Heart right ventricle (tissue), 16 donors: ENCODE data around the gene C16orf74. TPM values are rescaled to one million over a fixed set of nuclear protein-coding genes. Genes with fewer than 3 reads are reported as not detected.
A peak's percentile ranks its signal among the peaks of the same experiment; 100 is the strongest.

Experiments
- ATAC-seq, 8 donors: fragments of 200-7000 bp; cut with Tn5 transposase; one replicate each; pipeline ENCODE4 v1.9.1; 2020; ENCODE audit warnings: mild to moderate bottlenecking in 8 of 8, moderate library complexity in 8 of 8, moderate number of reproducible peaks in 1 of 8
- DNase-seq, 2 donors: peaks; one replicate each; pipeline ENCODE4 v3.0.0-alpha.2; 2020
- H3K27ac ChIP-seq, 10 donors: fragments of 200-600 bp; sonication (generic) in 2 of 10; one replicate each; pipeline versions ENCODE4 v1.5.0 to v1.8.0; 2020 to 2022; ENCODE audit warnings: mild to moderate bottlenecking in 3 of 10
- H3K27me3 ChIP-seq, 7 donors: fragments of 200-600 bp; one replicate each; pipeline ENCODE4 v1.8.0; 2021 to 2022; ENCODE audit warnings: mild to moderate bottlenecking in 2 of 7
- H3K36me3 ChIP-seq, 9 donors: fragments of 200-600 bp; sonication (generic) in 1 of 9; one replicate each; pipeline versions ENCODE4 v1.5.0 to v1.8.0; 2020 to 2022; ENCODE audit warnings: mild to moderate bottlenecking in 2 of 9
- H3K4me1 ChIP-seq, 9 donors: fragments of 200-600 bp; sonication (generic) in 1 of 9; one replicate each; pipeline versions ENCODE4 v1.5.0 to v1.8.0; 2020 to 2022; ENCODE audit warnings: mild to moderate bottlenecking in 4 of 9
- H3K4me3 ChIP-seq, 10 donors: fragments of 200-600 bp; sonication (generic) in 2 of 10; one replicate each; pipeline versions ENCODE4 v1.5.0 to v1.8.0; 2020 to 2022; ENCODE audit warnings: mild to moderate bottlenecking in 7 of 10, moderate library complexity in 2 of 10
- H3K9me3 ChIP-seq, 11 donors: fragments of 200-600 bp in 10 of 11; sonication (generic) in 2 of 11; one replicate each; pipeline versions ENCODE4 v1.5.0 to v1.8.0; 2013 to 2022; ENCODE audit warnings: mild to moderate bottlenecking in 2 of 11, control low read depth in 1 of 11, moderate library complexity in 1 of 11
- WGBS, 2 donors: extraction: QIAGEN DNeasy Blood & Tissue Kit; methylation state at CpG; one replicate each; pipeline ENCODE4 v1.1.7; 2013; ENCODE audit warnings: inconsistent platforms in 1 of 2; 5-methylcytosine and 5-hydroxymethylcytosine counted together
- intact Hi-C, 10 donors: fragments of 100-400 bp; cut with DNase I; formaldehyde crosslinking; loops; one replicate each; pipeline versions ENCODE4 v1.11.1 to v1.14.2; 2022
- polyA plus RNA-seq, 2 donors: library from polyadenylated mRNA; stranded (reverse); fragments of 200-250 nt; gene quantifications; one replicate each; pipeline ENCODE4 v1.2.3, GENCODE V29; 2013
- total RNA-seq, 10 donors: library from RNA; stranded (reverse); fragmentation: NEBNext Ultra II Directional in 3 of 10; extraction: Animal tissue kit (Norgen Biotek cat#: 25700) in 3 of 10; gene quantifications; one replicate each; pipeline versions ENCODE4 v1.2.1 to v1.2.4, GENCODE V29; 2021 to 2023
- TF ChIP-seq, protein P1 (sequence below), 9 donors: fragments of 200-600 bp; sonication (generic) in 2 of 9; IDR thresholded peaks; one replicate each; pipeline versions ENCODE4 v1.5.0 to v1.8.0; 2021 to 2022; ENCODE audit warnings: antibody characterized with exemption in 9 of 9, mild to moderate bottlenecking in 5 of 9, moderate library complexity in 1 of 9
- donor health status: Arrhythmogenic right ventricular cardiomyopathy.
- donor health status: ischemic (EF 13 %, LVEDD 7.1; RV severe dilation, severe dysfunction).
- donor health status: healthy with polysubstance abuse.
- donor health status: DM: no; HTN: yes; CAD: no.
- donor health status: DM: no; HTN: no; CAD: no.
- donor health status: ischemic (EF 25% LVEDD 6.9; RV normal size, moderate dysfunction).
- donor health status: ischemic (EF 25% LVEDD 5.7; RV mildly dilated, moderate dysfunction).
- donor health status: healthy.
- donor health status: DM: yes; HTN: yes; CAD: no.
- donor health status: Ischemic cardiomyopathy.
- donor health status: ischemic (EF 35%, LVEDD 5.7; RV mildly dilated, moderate dysfunction).
- donor health status: nonischemic (EF 11% LVEDD 7.7; RV severe dilation, severe dysfunction).
- donor health status: DM: yes; HTN: yes; CAD: no.
- donor health status: PGD.
- donor health status: ischemic (EF 29% LVEDD 5.4; RV normal size, mild dysfunction).
- donor health status: nonischemic (EF 23%, LVEDD 6.1; RV moderate dilation, normal function).

C16orf74 gene
- total and polyA plus RNA-seq, 12 donors: 0.56 to 6.5 (median 1.2) TPM

DNA sequence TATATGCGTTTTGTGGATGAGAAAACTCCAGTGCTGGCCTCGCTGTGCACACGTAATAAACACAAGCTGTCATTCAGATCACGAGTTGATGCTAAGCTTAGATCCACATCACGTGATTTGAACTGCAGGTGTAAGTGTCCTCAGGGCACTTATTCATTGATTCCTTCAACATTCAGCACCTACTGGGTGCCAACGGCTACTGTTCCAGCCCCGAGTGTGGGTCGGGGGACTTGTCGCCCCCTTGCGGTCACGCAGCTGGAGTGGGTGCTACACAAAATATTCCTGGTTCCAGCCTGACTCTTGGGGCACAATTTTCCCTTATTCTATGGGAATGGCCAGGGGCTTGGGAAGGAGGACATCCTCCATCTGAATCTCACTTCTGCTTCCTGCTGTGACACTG is 32.2 kb downstream of the C16orf74 start:
- Histone ChIP-seq H3K36me3 (no peaks in the 10 kb centered on the region), H3K4me3 (no peak overlapping the region), H3K27me3 (peaks cover 0 to 7% (median 0%) of the 10 kb centered on the region in 7 donors), H3K27ac (no peak overlapping the region), H3K9me3 (no peaks in the 10 kb centered on the region), H3K4me1 (peaks cover 0 to 35% (median 21%) of the 10 kb centered on the region in 9 donors)
- ATAC-seq (no peak), DNase-seq (no peak)
- intact Hi-C loops: loop anchor here (1.0 to 10.0 kb wide), 11 partner anchors 41 to 604 kb away; partner anchors contain the start of gene CIBAR2 (in 1 of the 10)
- 32 to 38% methylated on average over 11 of the region's 11 CpGs for WGBS, 2 donors
- TF ChIP-seq, protein P1, sequence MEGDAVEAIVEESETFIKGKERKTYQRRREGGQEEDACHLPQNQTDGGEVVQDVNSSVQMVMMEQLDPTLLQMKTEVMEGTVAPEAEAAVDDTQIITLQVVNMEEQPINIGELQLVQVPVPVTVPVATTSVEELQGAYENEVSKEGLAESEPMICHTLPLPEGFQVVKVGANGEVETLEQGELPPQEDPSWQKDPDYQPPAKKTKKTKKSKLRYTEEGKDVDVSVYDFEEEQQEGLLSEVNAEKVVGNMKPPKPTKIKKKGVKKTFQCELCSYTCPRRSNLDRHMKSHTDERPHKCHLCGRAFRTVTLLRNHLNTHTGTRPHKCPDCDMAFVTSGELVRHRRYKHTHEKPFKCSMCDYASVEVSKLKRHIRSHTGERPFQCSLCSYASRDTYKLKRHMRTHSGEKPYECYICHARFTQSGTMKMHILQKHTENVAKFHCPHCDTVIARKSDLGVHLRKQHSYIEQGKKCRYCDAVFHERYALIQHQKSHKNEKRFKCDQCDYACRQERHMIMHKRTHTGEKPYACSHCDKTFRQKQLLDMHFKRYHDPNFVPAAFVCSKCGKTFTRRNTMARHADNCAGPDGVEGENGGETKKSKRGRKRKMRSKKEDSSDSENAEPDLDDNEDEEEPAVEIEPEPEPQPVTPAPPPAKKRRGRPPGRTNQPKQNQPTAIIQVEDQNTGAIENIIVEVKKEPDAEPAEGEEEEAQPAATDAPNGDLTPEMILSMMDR (IDR thresholded peaks at IDR 0.05): peak; percentile 23 to 60 (median 49)

- H3K27me3 ChIP-seq: peaks cover 0 to 7% (median 0%) of the 10 kb centered on the region in 7 donors
- DNase-seq (no peak), ATAC-seq (no peak)
- 44 to 48% methylated on average over 6 of the region's 6 CpGs for WGBS, 2 donors
- H3K36me3 ChIP-seq: no peaks in the 10 kb centered on the region
- intact Hi-C loops: loop anchor here (1.0 to 10.0 kb wide), 11 partner anchors 41 to 603 kb away; partner anchors contain the start of gene CIBAR2 (in 1 of the 10)
- peaks cover 0 to 35% (median 21%) of the 10 kb centered on the region in 9 donors for H3K4me1 ChIP-seq
- H3K4me3 ChIP-seq: no peak overlapping the region
- no peak overlapping the region for H3K27ac ChIP-seq
- H3K9me3 ChIP-seq: no peaks in the 10 kb centered on the region
- TF ChIP-seq, protein P1 (IDR thresholded peaks at IDR 0.05): peak in 1 of 9 donors; percentile 18
Observed at GRCh38 chr16:85718153-85718477, 32.8 kb downstream of the C16orf74 start.

GRCh38 chr16:85717393-85718152 is 33.3 kb downstream of the C16orf74 start:
- DNase-seq (peak; percentile 57 to 68), ATAC-seq (peak; percentile 41 to 74 (median 59))
- no peak overlapping the region for H3K4me3 ChIP-seq
- no peaks in the 10 kb centered on the region for H3K9me3 ChIP-seq
- peaks cover 0 to 7% (median 0%) of the 10 kb centered on the region in 7 donors for H3K27me3 ChIP-seq
- H3K4me1 ChIP-seq: peaks cover 0 to 35% (median 21%) of the 10 kb centered on the region in 9 donors
- H3K27ac ChIP-seq: no peak overlapping the region
- no peaks in the 10 kb centered on the region for H3K36me3 ChIP-seq
- TF ChIP-seq, protein P1 (IDR thresholded peaks at IDR 0.05): peak; percentile 72 to 88 (median 83)
- intact Hi-C loops: loop anchor here (1.0 to 10.0 kb wide), 11 partner anchors 40 to 603 kb away; partner anchors contain the start of gene CIBAR2 (in 1 of the 10)
- WGBS, 2 donors: 44 to 47% methylated on average over 21 of the region's 21 CpGs

GRCh38 chr16:85716680-85717038 is 34.2 kb downstream of the C16orf74 start:
- Histone ChIP-seq H3K4me1 (peaks cover 0 to 35% (median 21%) of the 10 kb centered on the region in 9 donors), H3K4me3 (no peak overlapping the region), H3K27ac (no peak overlapping the region), H3K36me3 (no peaks in the 10 kb centered on the region), H3K27me3 (peaks cover 0 to 7% (median 0%) of the 10 kb centered on the region in 7 donors), H3K9me3 (peaks cover 0 to 9% (median 5%) of the 10 kb centered on the region in 11 donors)
- WGBS, 2 donors: 48 to 61% methylated on average over 3 of the region's 3 CpGs
- no peak for DNase-seq
- intact Hi-C loops: loop anchor here (5.0 to 10.0 kb wide), 8 partner anchors 39 to 602 kb away; partner anchors contain the start of gene CIBAR2 (in 1 of the 10)
- no peak for ATAC-seq
- TF ChIP-seq, protein P1 (IDR thresholded peaks at IDR 0.05): no peak
